SK-N-MC (cell line): Measurements from ENCODE around the gene IDI2.

Experiments
- EZH2 ChIP-seq: fragments of 200-600 bp; sonication (generic); IDR thresholded peaks from one replicate; pipeline ENCODE4 v1.6.1; 2017; ENCODE audit warnings: antibody characterized with exemption
- FOXP2 ChIP-seq: optimal IDR thresholded peaks from 2 replicates; pipeline ENCODE3; 2011; ENCODE audit warnings: mild to moderate bottlenecking, moderate library complexity; ENCODE audit not compliant: insufficient read depth; ENCODE audit errors: extremely low read length, control extremely low read depth
- POLR2AphosphoS5 ChIP-seq: IDR thresholded peaks from 2 replicates; pipeline ENCODE4 v1.6.1; 2012; ENCODE audit warnings: mild to moderate bottlenecking, low read depth, low read length, borderline replicate concordance

DNA sequence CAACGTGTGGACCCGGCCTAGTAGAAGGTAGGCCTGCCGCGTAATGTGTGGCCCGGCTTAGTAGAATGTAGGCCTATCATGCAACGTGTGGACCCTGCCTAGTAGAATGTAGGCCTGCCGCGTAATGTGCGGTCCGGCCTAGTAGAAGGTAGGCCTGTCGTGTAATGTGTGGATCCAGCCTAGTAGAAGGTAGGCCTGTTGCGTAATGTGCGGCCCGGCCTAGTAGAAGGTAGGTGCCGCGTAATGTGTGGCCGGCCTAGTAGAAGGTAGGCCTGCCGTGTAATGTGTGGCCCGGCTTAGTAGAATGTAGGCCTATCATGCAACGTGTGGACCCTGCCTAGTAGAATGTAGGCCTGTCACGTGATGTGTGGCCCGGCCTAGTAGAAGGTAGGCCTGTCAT is 49.3 kb downstream of the IDI2 start:
- TF ChIP-seq POLR2AphosphoS5: no peak
- no peak for TF ChIP-seq EZH2
- TF ChIP-seq FOXP2: no peak
